K562 (cell line): ENCODE data around the gene LRRC8E. TPM values are rescaled to one million over a fixed set of nuclear protein-coding genes. Genes with fewer than 3 reads are reported as not detected.

Experiments used
- CBFA2T3 ChIP-seq: fragments of 450-650 bp; IDR thresholded peaks from 2 replicates; pipeline ENCODE4 v1.6.1; 2017
- FOXJ2 ChIP-seq: fragments of 200-800 bp; sonication (Bioruptor generic); IDR thresholded peaks from 2 replicates; pipeline ENCODE4 v1.6.1; 2016; ENCODE audit warnings: missing genetic modification characterization, missing compliant biosample characterization
- FOXJ3 ChIP-seq: sonication (generic); formaldehyde crosslinking; IDR thresholded peaks from 2 replicates; pipeline ENCODE4 v1.4.0; 2020; ENCODE audit warnings: mild to moderate bottlenecking, missing genetic modification reagents
- GABPB2 ChIP-seq: fragments of 250-450 bp; sonication (Bioruptor Pico); conservative IDR thresholded peaks from 2 replicates; pipeline ENCODE4 v1.5.1; 2021; ENCODE audit warnings: mild to moderate bottlenecking
- GTF2E2 ChIP-seq: fragments of 200-800 bp; sonication (Bioruptor generic); IDR thresholded peaks from 2 replicates; pipeline ENCODE4 v1.6.1; 2016; ENCODE audit warnings: missing genetic modification characterization, missing compliant biosample characterization
- HLTF ChIP-seq: fragments of 450-650 bp; IDR thresholded peaks from 2 replicates; pipeline ENCODE4 v1.6.1; 2016
- JUND ChIP-seq, 2 experiments: IDR thresholded peaks; 2 replicates in 1 of 2; 3 replicates in 1 of 2; pipeline ENCODE4 v1.6.1; 2011; ENCODE audit warnings: borderline replicate concordance in 2 of 2, low read depth in 2 of 2, low read length in 2 of 2, improper control_type of control experiment in 1 of 2, missing biosample characterization in 1 of 2, missing genetic modification characterization in 1 of 2, missing genetic modification reagents in 1 of 2
- LCOR ChIP-seq: sonication (generic); formaldehyde crosslinking; IDR thresholded peaks from 2 replicates; pipeline ENCODE4 v1.8.0; 2022; ENCODE audit warnings: mild to moderate bottlenecking, missing genetic modification reagents
- MAFG ChIP-seq: fragments of 450-650 bp; conservative IDR thresholded peaks from 2 replicates; pipeline ENCODE4 v1.6.1; 2016; ENCODE audit warnings: missing genetic modification characterization, missing compliant biosample characterization
- MYC ChIP-seq, 2 experiments: fragments of 250-450 bp in 1 of 2; sonication (Bioruptor Pico) in 1 of 2; IDR thresholded peaks; 2 replicates each; pipeline versions ENCODE4 v1.5.1 to v1.6.1; 2012 to 2021; ENCODE audit warnings: low read depth in 2 of 2, borderline replicate concordance in 1 of 2, improper control_type of control experiment in 1 of 2, low read length in 1 of 2, mild to moderate bottlenecking in 1 of 2, moderate library complexity in 1 of 2
- NFE2L1 ChIP-seq: fragments of 450-650 bp; IDR thresholded peaks from 2 replicates; pipeline ENCODE4 v1.6.1; 2016; ENCODE audit warnings: missing genetic modification characterization, low read depth, mild to moderate bottlenecking, missing compliant biosample characterization, moderate library complexity, borderline replicate concordance
- NR3C1 ChIP-seq: sonication (generic); formaldehyde crosslinking; IDR thresholded peaks from 2 replicates; pipeline ENCODE4 v1.8.1; 2022; ENCODE audit warnings: missing genetic modification reagents
- RUNX1 ChIP-seq: sonication (generic); IDR thresholded peaks from 2 replicates; pipeline ENCODE4 v1.6.1; 2016; ENCODE audit warnings: antibody characterized with exemption, low read depth
- SRSF1 ChIP-seq: fragments of 200-400 bp; formaldehyde crosslinking; IDR thresholded peaks from 2 replicates; pipeline ENCODE4 v1.6.1; 2017; ENCODE audit warnings: mild to moderate bottlenecking, low read depth, low read length, moderate library complexity
- TAF9B ChIP-seq: fragments of 450-650 bp; IDR thresholded peaks from 2 replicates; pipeline ENCODE4 v1.6.1; 2018; ENCODE audit warnings: mild to moderate bottlenecking; ENCODE audit not compliant: partially characterized antibody
- ZNF224 ChIP-seq: sonication (generic); formaldehyde crosslinking; IDR thresholded peaks from 2 replicates; pipeline ENCODE4 v1.8.0; 2022; ENCODE audit warnings: mild to moderate bottlenecking, missing genetic modification reagents
- ZNF311 ChIP-seq: fragments of 250-450 bp; sonication (Bioruptor Pico); IDR thresholded peaks from 2 replicates; pipeline ENCODE4 v1.4.0; 2020; ENCODE audit warnings: mild to moderate bottlenecking, moderate library complexity
- ZNF408 ChIP-seq: fragments of 250-450 bp; sonication (Bioruptor Pico); IDR thresholded peaks from 2 replicates; pipeline ENCODE4 v1.4.0; 2020; ENCODE audit warnings: low read depth, mild to moderate bottlenecking, moderate library complexity
- ZNF766 ChIP-seq: fragments of 200-800 bp; sonication (Bioruptor generic); conservative IDR thresholded peaks from 2 replicates; pipeline ENCODE4 v1.6.1; 2016; ENCODE audit warnings: missing genetic modification characterization, missing compliant biosample characterization
- polyA plus RNA-seq, 8 experiments: library from polyadenylated mRNA; depleted of rRNA in 4 of 8; stranded (reverse) in 5 of 8; unstranded in 3 of 8; fragments of >200 nt; fragmentation: Nextera tagmentation in 2 of 8; fragmentation: Illumina TruSeq in 1 of 8; extraction: Ambion mirVana in 2 of 8; extraction: Trizol in 1 of 8; gene quantifications; 2 replicates each; pipeline versions ENCODE4 v1.2.1 to v1.2.3, GENCODE V29; 2011 to 2014; ENCODE audit warnings: inconsistent platforms in 1 of 8, missing spikeins in 1 of 8
- total RNA-seq, 7 experiments: library from RNA; depleted of rRNA in 6 of 7; stranded (reverse); fragments of >200 nt in 6 of 7; fragmentation: Illumina TruSeq in 2 of 7; extraction: Trizol in 2 of 7; gene quantifications; 2 replicates each; pipeline versions ENCODE4 v1.2.1 to v1.2.3, GENCODE V29; 2011 to 2021; ENCODE audit warnings: low replicate concordance in 1 of 7
- TF ChIP-seq, protein P1 (sequence below): sonication (generic); formaldehyde crosslinking; IDR thresholded peaks from 2 replicates; pipeline ENCODE4 v1.8.1; 2023; ENCODE audit warnings: mild to moderate bottlenecking, missing genetic modification reagents
- TF ChIP-seq, protein P2 (sequence below): fragments of 450-650 bp; formaldehyde crosslinking; IDR thresholded peaks from 2 replicates; pipeline ENCODE4 v1.4.0; 2020; ENCODE audit warnings: mild to moderate bottlenecking
- TF ChIP-seq, protein P3 (sequence below): fragments of 450-650 bp; conservative IDR thresholded peaks from 2 replicates; pipeline ENCODE4 v1.6.1; 2016; ENCODE audit warnings: missing genetic modification characterization, low read depth, mild to moderate bottlenecking, missing compliant biosample characterization, moderate library complexity
- TF ChIP-seq, protein P4 (sequence below): fragments of 450-650 bp; formaldehyde crosslinking; IDR thresholded peaks from 2 replicates; pipeline ENCODE4 v1.4.0; 2020; ENCODE audit warnings: mild to moderate bottlenecking, moderate library complexity

Gene LRRC8E
- total and polyA plus RNA-seq, 9 of the 15 experiments (the other 6 are each of a cell fraction or from before 2014, with no cell fraction given), result 0.08 to 5.7 (median 3.5) TPM; not detected in 1

DNA sequence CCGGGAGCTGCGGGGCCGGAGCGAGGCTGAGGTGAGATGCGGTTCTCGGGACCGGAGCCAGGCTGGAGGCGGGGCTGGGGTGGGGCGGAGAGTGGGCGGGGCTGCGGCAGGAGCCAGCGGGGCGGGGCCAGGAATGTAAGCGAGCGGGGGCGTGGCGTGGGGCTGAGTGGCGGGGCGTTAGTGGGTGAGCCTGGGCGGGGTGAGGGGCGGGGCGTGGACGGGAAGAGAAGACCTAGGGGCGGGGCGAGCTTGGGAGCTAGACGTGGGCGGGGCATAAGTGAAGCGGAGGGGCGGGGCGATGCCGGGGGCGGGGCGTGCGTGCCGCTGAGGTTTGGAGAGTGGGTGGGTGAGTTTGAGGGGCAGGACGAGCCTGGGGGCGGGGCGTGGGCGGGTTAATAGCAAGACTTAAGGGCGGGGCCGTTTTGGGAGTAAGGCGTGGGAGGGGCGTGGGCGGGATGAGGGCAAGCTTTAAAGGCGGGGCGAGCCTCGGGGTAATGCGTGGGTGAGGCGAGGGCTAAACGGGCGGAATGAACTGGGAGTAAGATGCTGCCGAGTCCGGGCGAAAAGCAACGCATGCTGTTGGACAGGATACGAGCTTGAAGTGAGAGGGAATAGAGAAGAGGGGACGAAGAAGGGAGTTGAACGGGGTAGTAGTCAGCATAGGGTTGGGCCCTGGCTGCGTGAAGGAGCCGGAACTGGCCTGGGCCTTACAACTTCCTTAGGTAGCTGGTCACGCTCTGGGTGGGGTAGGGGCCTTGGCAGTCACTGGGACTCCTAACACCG is 32.4 kb downstream of the LRRC8E start (continued):
- TF ChIP-seq, protein P1, sequence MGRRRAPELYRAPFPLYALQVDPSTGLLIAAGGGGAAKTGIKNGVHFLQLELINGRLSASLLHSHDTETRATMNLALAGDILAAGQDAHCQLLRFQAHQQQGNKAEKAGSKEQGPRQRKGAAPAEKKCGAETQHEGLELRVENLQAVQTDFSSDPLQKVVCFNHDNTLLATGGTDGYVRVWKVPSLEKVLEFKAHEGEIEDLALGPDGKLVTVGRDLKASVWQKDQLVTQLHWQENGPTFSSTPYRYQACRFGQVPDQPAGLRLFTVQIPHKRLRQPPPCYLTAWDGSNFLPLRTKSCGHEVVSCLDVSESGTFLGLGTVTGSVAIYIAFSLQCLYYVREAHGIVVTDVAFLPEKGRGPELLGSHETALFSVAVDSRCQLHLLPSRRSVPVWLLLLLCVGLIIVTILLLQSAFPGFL, result no peak
- peak; percentile 39; the same call in 1 of the 2 replicates for TF ChIP-seq MYC (IDR thresholded peaks at IDR 0.05; ENCODE audit: low read depth, low read length)
- TF ChIP-seq MYC (CRISPR knock-in tag; IDR thresholded peaks at IDR 0.05; ENCODE audit: borderline replicate concordance, low read depth), result no peak; the same call in 1 of the 2 replicates
- no peak for TF ChIP-seq GTF2E2 (tag)
- TF ChIP-seq FOXJ2 (tag), result no peak
- TF ChIP-seq SRSF1, result no peak
- no peak for TF ChIP-seq CBFA2T3
- TF ChIP-seq GABPB2 (CRISPR knock-in tag), result no peak
- TF ChIP-seq MAFG (tag), result no peak
- TF ChIP-seq LCOR, result peak; percentile 17; the same call in 1 of the 2 replicates
- TF ChIP-seq ZNF311 (CRISPR knock-in tag), result no peak
- peak; percentile 25; the same call in 1 of the 2 replicates for TF ChIP-seq JUND (IDR thresholded peaks at IDR 0.05; ENCODE audit: borderline replicate concordance, low read depth, low read length)
- TF ChIP-seq JUND (tag; IDR thresholded peaks at IDR 0.05; ENCODE audit: borderline replicate concordance, low read depth, low read length), result no peak
- no peak for TF ChIP-seq NR3C1
- TF ChIP-seq, protein P2, sequence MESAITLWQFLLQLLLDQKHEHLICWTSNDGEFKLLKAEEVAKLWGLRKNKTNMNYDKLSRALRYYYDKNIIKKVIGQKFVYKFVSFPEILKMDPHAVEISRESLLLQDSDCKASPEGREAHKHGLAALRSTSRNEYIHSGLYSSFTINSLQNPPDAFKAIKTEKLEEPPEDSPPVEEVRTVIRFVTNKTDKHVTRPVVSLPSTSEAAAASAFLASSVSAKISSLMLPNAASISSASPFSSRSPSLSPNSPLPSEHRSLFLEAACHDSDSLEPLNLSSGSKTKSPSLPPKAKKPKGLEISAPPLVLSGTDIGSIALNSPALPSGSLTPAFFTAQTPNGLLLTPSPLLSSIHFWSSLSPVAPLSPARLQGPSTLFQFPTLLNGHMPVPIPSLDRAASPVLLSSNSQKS (CRISPR knock-in tag), result no peak
- TF ChIP-seq ZNF408, result no peak
- TF ChIP-seq ZNF766 (CRISPR knock-in tag), result no peak
- 0 out of 2 replicates have a peak, but pooled peaks have one; percentile 63 for TF ChIP-seq HLTF
- TF ChIP-seq, protein P3, sequence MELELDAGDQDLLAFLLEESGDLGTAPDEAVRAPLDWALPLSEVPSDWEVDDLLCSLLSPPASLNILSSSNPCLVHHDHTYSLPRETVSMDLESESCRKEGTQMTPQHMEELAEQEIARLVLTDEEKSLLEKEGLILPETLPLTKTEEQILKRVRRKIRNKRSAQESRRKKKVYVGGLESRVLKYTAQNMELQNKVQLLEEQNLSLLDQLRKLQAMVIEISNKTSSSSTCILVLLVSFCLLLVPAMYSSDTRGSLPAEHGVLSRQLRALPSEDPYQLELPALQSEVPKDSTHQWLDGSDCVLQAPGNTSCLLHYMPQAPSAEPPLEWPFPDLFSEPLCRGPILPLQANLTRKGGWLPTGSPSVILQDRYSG (tag), result no peak
- no peak for TF ChIP-seq NFE2L1
- TF ChIP-seq, protein P4, sequence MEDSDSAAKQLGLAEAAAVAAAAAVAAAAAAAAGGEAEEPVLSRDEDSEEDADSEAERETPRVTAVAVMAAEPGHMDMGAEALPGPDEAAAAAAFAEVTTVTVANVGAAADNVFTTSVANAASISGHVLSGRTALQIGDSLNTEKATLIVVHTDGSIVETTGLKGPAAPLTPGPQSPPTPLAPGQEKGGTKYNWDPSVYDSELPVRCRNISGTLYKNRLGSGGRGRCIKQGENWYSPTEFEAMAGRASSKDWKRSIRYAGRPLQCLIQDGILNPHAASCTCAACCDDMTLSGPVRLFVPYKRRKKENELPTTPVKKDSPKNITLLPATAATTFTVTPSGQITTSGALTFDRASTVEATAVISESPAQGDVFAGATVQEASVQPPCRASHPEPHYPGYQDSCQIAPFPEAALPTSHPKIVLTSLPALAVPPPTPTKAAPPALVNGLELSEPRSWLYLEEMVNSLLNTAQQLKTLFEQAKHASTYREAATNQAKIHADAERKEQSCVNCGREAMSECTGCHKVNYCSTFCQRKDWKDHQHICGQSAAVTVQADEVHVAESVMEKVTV, result no peak
- TF ChIP-seq TAF9B, result no peak
- no peak for TF ChIP-seq ZNF224
- no peak for TF ChIP-seq FOXJ3 (CRISPR knock-in tag)
- no peak for TF ChIP-seq RUNX1
